Right lobe of liver (tissue), 6 donors: ENCODE measurements around the gene SVEP1. TPM values are rescaled to one million over a fixed set of nuclear protein-coding genes. Genes with fewer than 3 reads are reported as not detected.

Experiments
- ATAC-seq, 4 donors: fragments of 200-7000 bp; cut with Tn5 transposase; one replicate each; pipeline ENCODE4 v1.9.1; 2020; ENCODE audit warnings: mild to moderate bottlenecking in 4 of 4, moderate library complexity in 4 of 4
- DNase-seq, 3 donors: peaks; one replicate each; pipeline ENCODE4 v3.0.0-alpha.2; 2020
- H3K27ac ChIP-seq, 3 donors: fragments of 200-600 bp; one replicate each; pipeline ENCODE4 v1.8.0; 2022
- H3K27me3 ChIP-seq, 2 donors: fragments of 200-600 bp; one replicate each; pipeline ENCODE4 v1.8.0; 2022
- H3K36me3 ChIP-seq, 4 donors: fragments of 200-600 bp; sonication (generic) in 1 of 4; one replicate each; pipeline versions ENCODE4 v1.5.1 to v1.8.0; 2017 to 2022; ENCODE audit warnings: control low read depth in 1 of 4
- H3K4me1 ChIP-seq, 4 donors: fragments of 200-600 bp; sonication (generic) in 1 of 4; one replicate each; pipeline versions ENCODE4 v1.5.1 to v1.8.0; 2017 to 2022; ENCODE audit warnings: control low read depth in 1 of 4
- H3K4me3 ChIP-seq, 3 donors: fragments of 200-600 bp; one replicate each; pipeline ENCODE4 v1.8.0; 2022
- H3K9me3 ChIP-seq, 4 donors: fragments of 200-600 bp; sonication (generic) in 1 of 4; one replicate each; pipeline versions ENCODE4 v1.5.1 to v1.8.0; 2017 to 2022; ENCODE audit warnings: control low read depth in 1 of 4
- POLR2A ChIP-seq: fragments of 450-650 bp; IDR thresholded peaks from one replicate; pipeline ENCODE4 v1.6.1; 2017; ENCODE audit warnings: antibody characterized with exemption, mild to moderate bottlenecking
- WGBS: methylation state at CpG from one replicate; pipeline ENCODE4 v1.1.6; 2018; ENCODE audit warnings: low coverage, low lambda C conversion rate; ENCODE audit not compliant: insufficient coverage; ENCODE audit errors: missing lambda C conversion rate; 5-methylcytosine and 5-hydroxymethylcytosine counted together
- intact Hi-C, 2 donors: fragments of 100-400 bp; cut with DNase I; formaldehyde crosslinking; loops; one replicate each; pipeline versions ENCODE4 v1.11.2 to v1.14.1; 2022
- total RNA-seq, 6 experiments: library from RNA; depleted of rRNA in 2 of 6; stranded (reverse); fragments of >200 nt in 2 of 6; fragmentation: NEBNext Ultra II Directional in 3 of 6; extraction: Animal tissue kit (Norgen Biotek cat#: 25700) in 3 of 6; gene quantifications; one replicate each; pipeline versions ENCODE4 v1.1.0 to v1.2.4, GENCODE V29; 2016 to 2023
- TF ChIP-seq, protein P1 (sequence below), 4 donors: fragments of 200-600 bp in 3 of 4; fragments of 450-650 bp in 1 of 4; IDR thresholded peaks; one replicate each; pipeline versions ENCODE4 v1.5.1 to v1.8.0; 2016 to 2022; ENCODE audit warnings: antibody characterized with exemption in 4 of 4, mild to moderate bottlenecking in 2 of 4
- donor health status: DM: no; HTN: yes; CAD: no.
- donor health status: DM: no; HTN: no; CAD: no.
- donor health status: DM: no; HTN: no; CAD: no.
- donor health status: DM: no; HTN: yes; CAD: no.
- donor health status: DM: no; HTN: yes; CAD: no.

The SVEP1 gene
- total RNA-seq, 6 experiments from 2014 or later = 1.6 to 7.8 (median 4.6) TPM

DNA sequence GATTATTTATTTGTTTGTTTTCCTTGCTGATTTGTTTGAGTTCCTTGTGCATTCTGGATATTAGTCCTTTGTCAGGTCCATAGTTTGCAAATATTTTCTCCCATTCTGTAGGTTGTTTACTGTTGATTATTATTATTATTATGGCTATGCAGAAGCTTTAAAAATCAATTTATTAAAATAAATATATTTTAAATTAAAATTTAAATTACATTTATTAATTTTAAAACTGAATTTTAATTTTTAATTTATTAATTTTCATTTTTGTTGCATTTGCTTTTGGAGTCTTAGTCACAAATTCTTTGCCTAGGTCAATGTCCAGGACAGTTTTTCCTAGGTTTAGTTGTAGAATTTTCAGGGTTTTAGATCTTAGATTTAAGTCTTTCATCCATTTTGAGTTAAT, 50.9 kb downstream of the SVEP1 start:
- H3K36me3 ChIP-seq = no peaks in the 10 kb centered on the region
- no peak for DNase-seq
- H3K4me1 ChIP-seq = no peaks in the 10 kb centered on the region
- H3K9me3 ChIP-seq = no peaks in the 10 kb centered on the region
- intact Hi-C loops = no loop called here
- H3K27me3 ChIP-seq = no peaks in the 10 kb centered on the region
- no peak overlapping the region for H3K4me3 ChIP-seq
- no peak for ATAC-seq
- TF ChIP-seq, protein P1, sequence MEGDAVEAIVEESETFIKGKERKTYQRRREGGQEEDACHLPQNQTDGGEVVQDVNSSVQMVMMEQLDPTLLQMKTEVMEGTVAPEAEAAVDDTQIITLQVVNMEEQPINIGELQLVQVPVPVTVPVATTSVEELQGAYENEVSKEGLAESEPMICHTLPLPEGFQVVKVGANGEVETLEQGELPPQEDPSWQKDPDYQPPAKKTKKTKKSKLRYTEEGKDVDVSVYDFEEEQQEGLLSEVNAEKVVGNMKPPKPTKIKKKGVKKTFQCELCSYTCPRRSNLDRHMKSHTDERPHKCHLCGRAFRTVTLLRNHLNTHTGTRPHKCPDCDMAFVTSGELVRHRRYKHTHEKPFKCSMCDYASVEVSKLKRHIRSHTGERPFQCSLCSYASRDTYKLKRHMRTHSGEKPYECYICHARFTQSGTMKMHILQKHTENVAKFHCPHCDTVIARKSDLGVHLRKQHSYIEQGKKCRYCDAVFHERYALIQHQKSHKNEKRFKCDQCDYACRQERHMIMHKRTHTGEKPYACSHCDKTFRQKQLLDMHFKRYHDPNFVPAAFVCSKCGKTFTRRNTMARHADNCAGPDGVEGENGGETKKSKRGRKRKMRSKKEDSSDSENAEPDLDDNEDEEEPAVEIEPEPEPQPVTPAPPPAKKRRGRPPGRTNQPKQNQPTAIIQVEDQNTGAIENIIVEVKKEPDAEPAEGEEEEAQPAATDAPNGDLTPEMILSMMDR (IDR thresholded peaks at IDR 0.05) = no peak
- no peak overlapping the region for H3K27ac ChIP-seq

GRCh38 chr9:110526426-110526825, 53.1 kb downstream of the SVEP1 start:
- Histone ChIP-seq H3K36me3 (no peaks in the 10 kb centered on the region), H3K4me1 (no peaks in the 10 kb centered on the region), H3K9me3 (no peaks in the 10 kb centered on the region), H3K27me3 (no peaks in the 10 kb centered on the region), H3K4me3 (no peak overlapping the region), H3K27ac (no peak overlapping the region)
- TF ChIP-seq, protein P1 (IDR thresholded peaks at IDR 0.05) = no peak
- TF ChIP-seq POLR2A = no peak
- ATAC-seq = no peak
- WGBS = 43% methylated on average over 1 of the region's 1 CpG
- intact Hi-C loops = no loop called here
- no peak for DNase-seq

DNA sequence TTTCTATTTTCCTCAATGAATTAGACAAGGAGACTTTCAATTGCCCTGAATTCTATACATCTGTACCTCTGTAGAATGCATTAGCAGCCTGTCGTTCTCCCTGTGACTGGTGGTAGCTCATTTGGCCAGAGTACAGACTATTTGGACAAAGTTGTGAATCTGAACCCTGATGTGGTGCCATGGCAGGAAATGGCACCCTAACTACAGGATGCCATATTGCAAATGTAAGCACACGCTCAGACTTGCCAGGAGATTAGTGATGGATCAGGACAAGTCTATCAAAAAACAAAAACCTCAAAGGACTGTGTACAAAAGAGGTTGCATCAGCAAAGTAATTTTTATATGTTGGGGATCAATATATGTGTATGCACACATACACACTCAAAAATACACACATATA, 58.3 kb downstream of the SVEP1 start:
- Histone ChIP-seq H3K9me3 (no peaks in the 10 kb centered on the region), H3K27ac (no peak overlapping the region), H3K36me3 (no peaks in the 10 kb centered on the region), H3K4me3 (no peak overlapping the region), H3K4me1 (no peaks in the 10 kb centered on the region), H3K27me3 (no peaks in the 10 kb centered on the region)
- DNase-seq (no peak), ATAC-seq (no peak)
- 92% methylated on average over 2 of the region's 2 CpGs for WGBS
- TF ChIP-seq, protein P1 (IDR thresholded peaks at IDR 0.05) = no peak
- TF ChIP-seq POLR2A = no peak
- intact Hi-C loops = no loop called here

- WGBS = 45% methylated on average over 6 of the region's 6 CpGs
- DNase-seq = no peak
Observed at GRCh38 chr9:110520120-110520701, 59.3 kb downstream of the SVEP1 start.

More at GRCh38 chr9:110520120-110520701, 59.3 kb downstream of the SVEP1 start:
- H3K27me3 ChIP-seq = no peaks in the 10 kb centered on the region
- no peak overlapping the region for H3K27ac ChIP-seq
- no peaks in the 10 kb centered on the region for H3K9me3 ChIP-seq
- H3K36me3 ChIP-seq = no peaks in the 10 kb centered on the region
- TF ChIP-seq, protein P1 (IDR thresholded peaks at IDR 0.05) = no peak
- no peak for TF ChIP-seq POLR2A
- intact Hi-C loops = no loop called here
- no peak overlapping the region for H3K4me3 ChIP-seq
- ATAC-seq = peak in 1 of 4 donors; percentile 19
- no peaks in the 10 kb centered on the region for H3K4me1 ChIP-seq
